GM18867 (cell line): ENCODE data around the gene AGFG2.
"Not testable (repeated sequence)": the region's sequence is repeated elsewhere in the genome, so short reads cannot be mapped to it uniquely, and the experiment has no call there.

Experiments
- ATAC-seq: cut with Tn5 transposase; IDR thresholded peaks from one replicate; pipeline ENCODE4 v1.9.1; 2021; ENCODE audit warnings: mild to moderate bottlenecking, moderate library complexity; ENCODE audit not compliant: unreplicated experiment

AGFG2 gene

GRCh38 chr7:100538654-100539435, at the start of gene AGFG2:
AGFG2 (plus strand) TSS chr7:100539203; CDS start chr7:100539347, 144 bp downstream.
- peak; percentile 92 for ATAC-seq

GRCh38 chr7:100489824-100490223, 49.2 kb upstream of the AGFG2 start:
- no peak for ATAC-seq

GRCh38 chr7:100490483-100491191, 48.4 kb upstream of the AGFG2 start:
- no peak for ATAC-seq

GRCh38 chr7:100491192-100491578, 47.8 kb upstream of the AGFG2 start:
- ATAC-seq: no peak

GRCh38 chr7:100492738-100493475, 46.1 kb upstream of the AGFG2 start:
- no peak for ATAC-seq

GRCh38 chr7:100493476-100494264, 45.3 kb upstream of the AGFG2 start:
- no peak for ATAC-seq

- ATAC-seq: no peak
Measured at GRCh38 chr7:100496509-100496908, 42.5 kb upstream of the AGFG2 start.

GRCh38 chr7:100500743-100501142, 38.3 kb upstream of the AGFG2 start:
- ATAC-seq: not testable (repeated sequence)

GRCh38 chr7:100504031-100504430, 35.0 kb upstream of the AGFG2 start:
- not testable (repeated sequence) for ATAC-seq

- no peak for ATAC-seq
Measured at GRCh38 chr7:100504887-100505611, 34.0 kb upstream of the AGFG2 start.

GRCh38 chr7:100506356-100506923, 32.6 kb upstream of the AGFG2 start:
- ATAC-seq: no peak

- ATAC-seq: no peak
Measured at GRCh38 chr7:100509231-100509630, 29.8 kb upstream of the AGFG2 start.

- ATAC-seq: no peak
Measured at GRCh38 chr7:100510437-100511239, 28.4 kb upstream of the AGFG2 start.

- no peak for ATAC-seq
Measured at GRCh38 chr7:100513212-100513810, 25.7 kb upstream of the AGFG2 start.

- no peak for ATAC-seq
Measured at GRCh38 chr7:100515072-100515532, 23.9 kb upstream of the AGFG2 start.

GRCh38 chr7:100516135-100516812, 22.7 kb upstream of the AGFG2 start:
- peak; percentile 80 for ATAC-seq

- ATAC-seq: no peak
Measured at GRCh38 chr7:100517305-100517704, 21.7 kb upstream of the AGFG2 start.

GRCh38 chr7:100519580-100519979, 19.4 kb upstream of the AGFG2 start:
- ATAC-seq: no peak
